DND-41 (cell line): Measurements from ENCODE around the gene PLA2R1.

Experiments used
- ATAC-seq: fragments of 200-7000 bp; cut with Tn5 transposase; 3 replicates; pipeline ENCODE4 v1.9.1; 2021; ENCODE audit warnings: low read depth; ENCODE audit not compliant: insufficient read depth
- DNase-seq: peaks from one replicate; pipeline ENCODE4 v3.0.0-alpha.2; 2020
- H2AFZ ChIP-seq: 2 replicates; pipeline ENCODE4 v1.6.0; 2012; ENCODE audit warnings: low read depth, low read length
- H3K27ac ChIP-seq: 2 replicates; pipeline ENCODE4 v1.5.1; 2012; ENCODE audit warnings: low read length, inconsistent platforms
- H3K27me3 ChIP-seq: fragments of 200-600 bp; sonication (generic); 2 replicates; pipeline ENCODE4 v1.6.0; 2012; ENCODE audit warnings: low read length, mild to moderate bottlenecking, inconsistent platforms; ENCODE audit not compliant: insufficient read depth, poor library complexity
- H3K36me3 ChIP-seq: 2 replicates; pipeline ENCODE4 v1.5.1; 2012; ENCODE audit warnings: low read length, inconsistent platforms; ENCODE audit not compliant: insufficient read depth
- H3K4me1 ChIP-seq: 2 replicates; pipeline ENCODE4 v1.5.1; 2012; ENCODE audit warnings: mild to moderate bottlenecking, low read length; ENCODE audit not compliant: insufficient read depth
- H3K4me2 ChIP-seq: 2 replicates; pipeline ENCODE4 v1.6.0; 2012; ENCODE audit warnings: mild to moderate bottlenecking, moderate library complexity, low read length, inconsistent platforms; ENCODE audit not compliant: insufficient read depth
- H3K4me3 ChIP-seq, 2 experiments: fragments of 200-600 bp in 1 of 2; shearing (Covaris generic) in 1 of 2; 2 replicates each; pipeline ENCODE4 v1.5.1; 2012 to 2016; ENCODE audit warnings: inconsistent platforms in 2 of 2, low read length in 2 of 2, mild to moderate bottlenecking in 2 of 2, low read depth in 1 of 2, moderate library complexity in 1 of 2
- H3K79me2 ChIP-seq: 2 replicates; pipeline ENCODE4 v1.6.0; 2012; ENCODE audit warnings: low read length, inconsistent platforms; ENCODE audit not compliant: insufficient read depth
- H3K9ac ChIP-seq: 2 replicates; pipeline ENCODE4 v1.6.0; 2012; ENCODE audit warnings: low read depth, mild to moderate bottlenecking, inconsistent platforms, low read length, moderate library complexity
- H3K9me3 ChIP-seq: 2 replicates; pipeline ENCODE4 v1.5.1; 2012; ENCODE audit warnings: low read length, moderate library complexity, mild to moderate bottlenecking, inconsistent platforms; ENCODE audit not compliant: insufficient read depth, severe bottlenecking
- H4K20me1 ChIP-seq: 2 replicates; pipeline ENCODE4 v1.6.0; 2012; ENCODE audit warnings: low read length; ENCODE audit not compliant: insufficient read depth
- CTCF ChIP-seq: IDR thresholded peaks from 2 replicates; pipeline ENCODE4 v1.5.1; 2012; ENCODE audit warnings: borderline replicate concordance, low read length, moderate library complexity, mild to moderate bottlenecking; ENCODE audit not compliant: poor library complexity, severe bottlenecking; ENCODE audit errors: extremely low read depth
- EZH2 ChIP-seq: IDR thresholded peaks from 3 replicates; pipeline ENCODE4 v1.6.1; 2012; ENCODE audit warnings: borderline replicate concordance, low read depth, mild to moderate bottlenecking, moderate library complexity, low read length, inconsistent platforms; ENCODE audit not compliant: severe bottlenecking

Gene PLA2R1

GRCh38 chr2:159882130-159882745 lies 180.2 kb downstream of the PLA2R1 start:
- no peaks in the 10 kb centered on the region for H3K36me3 ChIP-seq
- no peak overlapping the region for H3K27ac ChIP-seq
- H3K79me2 ChIP-seq: no peaks in the 10 kb centered on the region
- no peaks in the 10 kb centered on the region for H3K27me3 ChIP-seq
- no peak overlapping the region for H3K4me2 ChIP-seq
- H2AFZ ChIP-seq: no peak overlapping the region
- ATAC-seq (no peak), DNase-seq (no peak)
- H4K20me1 ChIP-seq: no peaks in the 10 kb centered on the region
- H3K9me3 ChIP-seq: no peaks in the 10 kb centered on the region
- H3K9ac ChIP-seq: no peak overlapping the region
- TF ChIP-seq EZH2 (no peak), CTCF (no peak)
- H3K4me1 ChIP-seq: no peaks in the 10 kb centered on the region
- H3K4me3 ChIP-seq: no peak overlapping the region
